Kidney (tissue), 14 donors: ENCODE measurements around the gene BRINP1. TPM values are rescaled to one million over a fixed set of nuclear protein-coding genes. Genes with fewer than 3 reads are reported as not detected.

ENCODE experiments used
- DNase-seq, 5 donors: peaks; one replicate each; pipeline ENCODE4 v3.0.0-alpha.2; 2013 to 2020
- FAIRE-seq: peaks from 2 replicates; lab custom pipeline; 2012; peaks lifted over from hg19 to GRCh38; lab: Jason Lieb, UNC
- H3K27ac ChIP-seq, 2 donors: one replicate each; pipeline ENCODE4 v1.7.0; 2013; ENCODE audit warnings: low read depth in 2 of 2, low read length in 2 of 2, inconsistent platforms in 1 of 2
- H3K27me3 ChIP-seq: one replicate; pipeline ENCODE4 v1.7.1; 2013; ENCODE audit warnings: low read length, inconsistent platforms; ENCODE audit not compliant: control insufficient read depth, insufficient read depth
- H3K36me3 ChIP-seq, 3 donors: one replicate each; pipeline versions ENCODE4 v1.7.0 to v1.7.1; 2013; ENCODE audit warnings: low read length in 3 of 3, control low read depth in 1 of 3, inconsistent platforms in 1 of 3; ENCODE audit not compliant: insufficient read depth in 3 of 3, control insufficient read depth in 2 of 3
- H3K4me1 ChIP-seq, 3 donors: one replicate each; pipeline versions ENCODE4 v1.7.0 to v1.7.1; 2013; ENCODE audit warnings: low read length in 3 of 3, inconsistent platforms in 1 of 3, low read depth in 1 of 3; ENCODE audit not compliant: control insufficient read depth in 2 of 3, insufficient read depth in 2 of 3
- H3K4me3 ChIP-seq, 3 donors: one replicate each; pipeline versions ENCODE4 v1.7.0 to v1.8.1; 2013; ENCODE audit warnings: low read length in 3 of 3, control low read depth in 1 of 3, inconsistent platforms in 1 of 3
- H3K9ac ChIP-seq, 3 donors: one replicate each; pipeline versions ENCODE4 v1.7.0 to v1.7.1; 2013; ENCODE audit warnings: low read length in 3 of 3, control low read depth in 1 of 3, inconsistent platforms in 1 of 3
- H3K9me3 ChIP-seq, 3 donors: one replicate each; pipeline versions ENCODE4 v1.7.0 to v1.7.1; 2013; ENCODE audit warnings: low read length in 3 of 3, control low read depth in 1 of 3, inconsistent platforms in 1 of 3; ENCODE audit not compliant: control insufficient read depth in 2 of 3, insufficient read depth in 1 of 3
- CTCF ChIP-seq: IDR thresholded peaks from 3 replicates; pipeline ENCODE4 v1.5.1; 2012; ENCODE audit warnings: mild to moderate bottlenecking, moderate library complexity, borderline replicate concordance; ENCODE audit not compliant: insufficient read depth; ENCODE audit errors: extremely low read depth
- intact Hi-C: fragments of 100-400 bp; cut with DNase I; formaldehyde crosslinking; loops from one replicate; pipeline ENCODE4 v1.11.1; 2022
- polyA plus RNA-seq: library from polyadenylated mRNA; stranded (reverse); fragments of 350-450 nt; fragmentation: Illumina TruSeq; extraction: RNeasy Lipid Tissue Mini Kit (QIAGEN cat#74804); gene quantifications from one replicate; pipeline ENCODE4 v1.2.3, GENCODE V29; 2014; ENCODE audit warnings: low read depth, low replicate concordance; ENCODE audit not compliant: insufficient read depth
- total RNA-seq: library from RNA; stranded (reverse); fragmentation: NEBNext Ultra II Directional; extraction: Animal tissue kit (Norgen Biotek cat#: 25700); gene quantifications from one replicate; pipeline ENCODE4 v1.2.1, GENCODE V29; 2021
- donor health status: control.
- donor health status: control.
- donor health status: control.
- donor health status: control.
- donor health status: control.
- donor health status: DM: yes; HTN: yes; CAD: no.
- donor health status: Normal renal cell carcinoma (clear cell type).

The BRINP1 gene
- total and polyA plus RNA-seq, 2 donors from 2014 or later, result 0.84 to 1.4 TPM

GRCh38 chr9:119272500-119273211 is 96.6 kb downstream of the BRINP1 start:
- intact Hi-C loops, result no loop called here
- Histone ChIP-seq H3K27me3 (no peaks in the 10 kb centered on the region), H3K4me1 (no peaks in the 10 kb centered on the region), H3K36me3 (no peaks in the 10 kb centered on the region), H3K27ac (no peak overlapping the region), H3K4me3 (no peak overlapping the region), H3K9me3 (no peaks in the 10 kb centered on the region), H3K9ac (no peak overlapping the region)
- no peak for FAIRE-seq
- peak in 1 of 5 donors; percentile 22 for DNase-seq
- no peak for TF ChIP-seq CTCF

- TF ChIP-seq CTCF, result no peak
- H3K9ac ChIP-seq, result no peak overlapping the region
- no peak overlapping the region for H3K4me3 ChIP-seq
- FAIRE-seq (no peak), DNase-seq (no peak)
- no peak overlapping the region for H3K27ac ChIP-seq
- no peaks in the 10 kb centered on the region for H3K36me3 ChIP-seq
- no peaks in the 10 kb centered on the region for H3K9me3 ChIP-seq
- H3K27me3 ChIP-seq, result no peaks in the 10 kb centered on the region
- intact Hi-C loops, result no loop called here
- no peaks in the 10 kb centered on the region for H3K4me1 ChIP-seq
These were observed 100.2 kb downstream of the BRINP1 start for GRCh38 chr9:119268985-119269384.

DNA sequence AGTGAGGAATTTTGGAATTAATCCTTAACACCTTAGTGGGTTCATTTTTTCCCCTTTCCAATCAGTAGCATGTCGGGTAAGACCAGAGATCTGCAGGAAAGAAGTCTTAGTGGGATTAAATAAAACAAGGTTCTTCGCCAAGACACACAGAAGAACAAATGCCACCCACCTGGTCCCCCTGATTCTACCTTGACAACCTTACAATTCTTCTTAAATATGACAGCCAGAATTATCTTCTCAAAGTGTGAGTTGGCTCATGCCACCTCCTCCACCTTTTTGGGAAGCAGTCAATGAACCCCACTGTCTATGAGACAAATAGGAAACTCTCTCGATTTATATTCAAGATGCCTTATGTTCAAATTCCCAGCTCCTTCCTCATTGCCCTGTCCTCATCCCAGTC is 105.1 kb downstream of the BRINP1 start:
- no peak for DNase-seq
- H3K9me3 ChIP-seq, result no peaks in the 10 kb centered on the region

More for the DNA sequence above, 105.1 kb downstream of the BRINP1 start:
- FAIRE-seq, result no peak
- TF ChIP-seq CTCF, result no peak
- H3K27ac ChIP-seq, result no peak overlapping the region
- no peaks in the 10 kb centered on the region for H3K36me3 ChIP-seq
- no peak overlapping the region for H3K4me3 ChIP-seq
- H3K27me3 ChIP-seq, result no peaks in the 10 kb centered on the region
- intact Hi-C loops, result no loop called here
- no peak overlapping the region for H3K9ac ChIP-seq
- no peaks in the 10 kb centered on the region for H3K4me1 ChIP-seq
